Trophoblast cell (in vitro differentiated cells and primary cell): ENCODE measurements around the gene PRR16.

Source experiments
- DNase-seq, 2 donors: peaks; one replicate each; pipeline ENCODE4 v3.0.0-alpha.2; 2016
- H2AFZ ChIP-seq: 2 replicates; pipeline ENCODE4 v1.6.1; 2013; ENCODE audit warnings: low read length, moderate library complexity, mild to moderate bottlenecking; ENCODE audit not compliant: insufficient read depth, poor library complexity
- H2AK5ac ChIP-seq: 2 replicates; pipeline ENCODE4 v1.6.1; 2013; ENCODE audit warnings: mild to moderate bottlenecking, low read length
- H2BK120ac ChIP-seq: 2 replicates; pipeline ENCODE4 v1.6.1; 2013; ENCODE audit warnings: low read length, mild to moderate bottlenecking, moderate library complexity; ENCODE audit not compliant: insufficient read depth, poor library complexity
- H2BK12ac ChIP-seq: 2 replicates; pipeline ENCODE4 v1.6.1; 2013; ENCODE audit warnings: mild to moderate bottlenecking, low read length, moderate library complexity
- H2BK5ac ChIP-seq: 2 replicates; pipeline ENCODE4 v1.6.1; 2013; ENCODE audit warnings: low read length, low read depth, moderate library complexity, mild to moderate bottlenecking; ENCODE audit not compliant: poor library complexity
- H3K14ac ChIP-seq: 2 replicates; pipeline ENCODE4 v1.6.1; 2013; ENCODE audit warnings: mild to moderate bottlenecking, low read length
- H3K18ac ChIP-seq: 2 replicates; pipeline ENCODE4 v1.6.1; 2013; ENCODE audit warnings: mild to moderate bottlenecking, low read length
- H3K23ac ChIP-seq: 2 replicates; pipeline ENCODE4 v1.6.1; 2013; ENCODE audit warnings: low read length
- H3K27ac ChIP-seq: 2 replicates; pipeline ENCODE4 v1.5.1; 2013; ENCODE audit warnings: low read depth, mild to moderate bottlenecking, inconsistent platforms, low read length, moderate library complexity
- H3K27me3 ChIP-seq: 2 replicates; pipeline ENCODE4 v1.6.1; 2013; ENCODE audit warnings: inconsistent platforms, mild to moderate bottlenecking, low read length, moderate library complexity; ENCODE audit not compliant: insufficient read depth
- H3K36me3 ChIP-seq, 2 experiments: 1 replicate in 1 of 2; 2 replicates in 1 of 2; pipeline ENCODE4 v1.6.1; 2013; ENCODE audit warnings: low read length in 2 of 2, mild to moderate bottlenecking in 2 of 2, moderate library complexity in 1 of 2; ENCODE audit not compliant: insufficient read depth in 2 of 2, control insufficient read depth in 1 of 2
- H3K4ac ChIP-seq: 2 replicates; pipeline ENCODE4 v1.6.1; 2013; ENCODE audit warnings: low read depth, mild to moderate bottlenecking, low read length, moderate library complexity
- H3K4me1 ChIP-seq, 2 experiments: 1 replicate in 1 of 2; 2 replicates in 1 of 2; pipeline ENCODE4 v1.6.1; 2013; ENCODE audit warnings: low read length in 2 of 2, mild to moderate bottlenecking in 2 of 2, moderate library complexity in 1 of 2; ENCODE audit not compliant: insufficient read depth in 2 of 2, control insufficient read depth in 1 of 2
- H3K4me2 ChIP-seq: 2 replicates; pipeline ENCODE4 v1.6.1; 2013; ENCODE audit warnings: inconsistent platforms, mild to moderate bottlenecking, low read length, moderate library complexity
- H3K4me3 ChIP-seq: 2 replicates; pipeline ENCODE4 v1.5.1; 2013; ENCODE audit warnings: mild to moderate bottlenecking, low read depth, low read length, inconsistent platforms
- H3K79me1 ChIP-seq: one replicate; pipeline ENCODE4 v1.6.1; 2013; ENCODE audit warnings: low read length
- H3K79me2 ChIP-seq: 2 replicates; pipeline ENCODE4 v1.6.1; 2013; ENCODE audit warnings: low read length, mild to moderate bottlenecking; ENCODE audit not compliant: control insufficient read depth, insufficient read depth, poor library complexity
- H3K9ac ChIP-seq: 2 replicates; pipeline ENCODE4 v1.6.1; 2013; ENCODE audit warnings: mild to moderate bottlenecking, low read length
- H3K9me3 ChIP-seq: 2 replicates; pipeline ENCODE4 v1.6.1; 2013; ENCODE audit warnings: low read depth, mild to moderate bottlenecking, control low read depth, inconsistent platforms, low read length; ENCODE audit not compliant: insufficient read depth
- H4K12ac ChIP-seq: 2 replicates; pipeline ENCODE4 v1.6.1; 2013; ENCODE audit warnings: low read depth, mild to moderate bottlenecking, low read length, moderate library complexity
- H4K8ac ChIP-seq: 2 replicates; pipeline ENCODE4 v1.6.1; 2013; ENCODE audit warnings: low read depth, mild to moderate bottlenecking, low read length, moderate library complexity
- H4K91ac ChIP-seq: one replicate; pipeline ENCODE4 v1.6.1; 2013; ENCODE audit warnings: low read depth, mild to moderate bottlenecking, low read length, moderate library complexity
- WGBS: extraction: QIAGEN DNeasy Blood & Tissue Kit; methylation state at CpG from one replicate; pipeline ENCODE4 v1.1.7; 2013; ENCODE audit warnings: missing lambda C conversion rate; ENCODE audit not compliant: insufficient read length, insufficient coverage; ENCODE audit errors: extremely low coverage; 5-methylcytosine and 5-hydroxymethylcytosine counted together

PRR16 gene

GRCh38 chr5:120684749-120685415 is 220.8 kb downstream of the PRR16 start:
- Histone ChIP-seq H2BK120ac (peak overlapping the region; percentile 8), H2BK5ac (peak overlapping the region; percentile 54), H4K12ac (no peak overlapping the region), H3K14ac (peak overlapping the region; percentile 33), H3K36me3 (no peaks in the 10 kb centered on the region), H3K79me2 (peaks cover 2% of the 10 kb centered on the region), H3K9ac (no peak overlapping the region), H3K4me2 (no peak overlapping the region), H4K91ac (peak overlapping the region; percentile 65), H3K27me3 (no peaks in the 10 kb centered on the region), H2BK12ac (peak overlapping the region; percentile 50), H3K18ac (peak overlapping the region; percentile 1), H2AK5ac (peak overlapping the region; percentile 0), H3K27ac (peak overlapping the region; percentile 56), H2AFZ (no peak overlapping the region), H3K4me3 (no peak overlapping the region), H4K8ac (peak overlapping the region; percentile 71), H3K79me1 (peaks cover 18% of the 10 kb centered on the region), H3K23ac (no peak overlapping the region), H3K4me1 (peaks cover 4 to 10% of the 10 kb centered on the region in 2 experiments), H3K9me3 (no peaks in the 10 kb centered on the region), H3K4ac (no peak overlapping the region)
- no peak for DNase-seq
- no CpG with 5 or more reads among the region's 2 CpGs for WGBS

GRCh38 chr5:120690621-120691407 is 226.7 kb downstream of the PRR16 start:
- H3K4me3 ChIP-seq: no peak overlapping the region
- H3K9ac ChIP-seq: no peak overlapping the region
- no peak overlapping the region for H3K18ac ChIP-seq
- H2BK5ac ChIP-seq: no peak overlapping the region
- H3K4me2 ChIP-seq: no peak overlapping the region
- H2AFZ ChIP-seq: no peak overlapping the region
- DNase-seq: peak; percentile 1 to 39
- no peak overlapping the region for H4K91ac ChIP-seq
- no peaks in the 10 kb centered on the region for H3K79me2 ChIP-seq
- no peaks in the 10 kb centered on the region for H3K27me3 ChIP-seq
- no peak overlapping the region for H3K14ac ChIP-seq
- no peak overlapping the region for H2AK5ac ChIP-seq
- no peak overlapping the region for H2BK120ac ChIP-seq
- no CpG with 5 or more reads among the region's 9 CpGs for WGBS
- H3K27ac ChIP-seq: no peak overlapping the region
- H4K12ac ChIP-seq: no peak overlapping the region
- H3K23ac ChIP-seq: no peak overlapping the region
- no peak overlapping the region for H2BK12ac ChIP-seq
- H3K4me1 ChIP-seq: no peaks in the 10 kb centered on the region
- H4K8ac ChIP-seq: no peak overlapping the region
- no peaks in the 10 kb centered on the region for H3K36me3 ChIP-seq
- peaks cover 2% of the 10 kb centered on the region for H3K79me1 ChIP-seq
- no peak overlapping the region for H3K4ac ChIP-seq
- no peaks in the 10 kb centered on the region for H3K9me3 ChIP-seq

DNA sequence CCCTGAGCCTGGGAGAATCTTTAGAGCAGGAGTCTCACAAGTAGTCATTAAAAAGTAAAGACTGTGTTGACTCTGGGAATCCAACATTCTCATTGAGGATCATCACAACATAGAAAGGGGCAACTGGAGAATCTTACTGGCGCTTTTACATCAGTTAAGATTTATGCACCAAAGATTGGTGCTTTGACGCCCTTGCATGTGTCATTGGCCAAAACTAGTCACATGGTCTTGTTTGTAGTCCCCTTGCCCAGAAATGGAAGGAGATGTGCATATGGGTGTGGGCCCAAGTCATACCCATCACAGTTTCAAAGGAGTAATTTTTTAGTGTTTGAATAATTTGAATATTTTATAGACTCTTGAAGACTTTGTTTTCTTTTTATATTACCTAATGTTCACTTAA is 228.2 kb downstream of the PRR16 start:
- Histone ChIP-seq H3K79me2 (no peaks in the 10 kb centered on the region), H3K4me2 (no peak overlapping the region), H3K4me3 (no peak overlapping the region), H2BK120ac (no peak overlapping the region), H3K9me3 (no peaks in the 10 kb centered on the region), H4K91ac (no peak overlapping the region), H3K4me1 (no peaks in the 10 kb centered on the region), H3K36me3 (no peaks in the 10 kb centered on the region), H2AFZ (no peak overlapping the region), H3K4ac (no peak overlapping the region), H3K18ac (no peak overlapping the region), H3K23ac (no peak overlapping the region), H3K79me1 (no peaks in the 10 kb centered on the region), H2BK12ac (no peak overlapping the region), H3K27me3 (no peaks in the 10 kb centered on the region), H4K12ac (no peak overlapping the region), H3K27ac (no peak overlapping the region), H4K8ac (no peak overlapping the region), H3K9ac (no peak overlapping the region), H3K14ac (no peak overlapping the region), H2AK5ac (no peak overlapping the region), H2BK5ac (no peak overlapping the region)
- no peak for DNase-seq
- no CpG with 5 or more reads among the region's 2 CpGs for WGBS

DNA sequence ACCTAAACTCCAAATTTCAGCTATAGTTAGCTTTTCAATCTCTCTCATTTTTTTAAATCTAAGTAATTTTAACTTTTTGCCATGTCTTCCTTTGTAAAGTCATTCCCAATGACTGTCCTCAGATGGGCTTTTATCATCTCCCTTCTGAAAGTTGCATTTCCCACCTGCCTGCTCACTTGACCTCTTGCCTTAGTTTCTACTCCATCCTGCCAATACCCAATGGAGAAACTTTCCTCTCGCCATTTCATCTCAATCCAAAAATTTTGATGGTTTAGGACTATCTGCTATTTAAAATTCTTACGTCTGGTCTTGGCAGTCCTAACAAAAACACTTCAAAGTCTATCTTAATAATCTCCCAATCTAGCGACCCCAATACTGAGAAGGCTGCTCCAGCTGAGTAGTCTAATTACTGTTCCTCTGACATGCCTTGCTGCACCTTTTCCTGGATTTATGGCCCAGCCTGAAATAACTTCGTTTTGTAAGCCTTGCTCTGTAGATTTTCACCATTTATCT is 231.3 kb downstream of the PRR16 start:
- no peak overlapping the region for H4K91ac ChIP-seq
- H3K4me3 ChIP-seq: no peak overlapping the region
- H3K9me3 ChIP-seq: no peaks in the 10 kb centered on the region
- no CpG with 5 or more reads among the region's 4 CpGs for WGBS
- no peak overlapping the region for H2AK5ac ChIP-seq
- H3K27ac ChIP-seq: no peak overlapping the region
- no peak overlapping the region for H3K4ac ChIP-seq
- H3K9ac ChIP-seq: no peak overlapping the region
- no peak overlapping the region for H2BK5ac ChIP-seq
- H3K18ac ChIP-seq: no peak overlapping the region
- H4K8ac ChIP-seq: no peak overlapping the region
- H2AFZ ChIP-seq: no peak overlapping the region
- H2BK120ac ChIP-seq: no peak overlapping the region
- H3K4me2 ChIP-seq: no peak overlapping the region
- H3K27me3 ChIP-seq: no peaks in the 10 kb centered on the region
- no peaks in the 10 kb centered on the region for H3K79me1 ChIP-seq
- no peak for DNase-seq
- no peaks in the 10 kb centered on the region for H3K79me2 ChIP-seq
- H2BK12ac ChIP-seq: no peak overlapping the region
- no peak overlapping the region for H3K14ac ChIP-seq
- H3K23ac ChIP-seq: no peak overlapping the region
- no peaks in the 10 kb centered on the region for H3K36me3 ChIP-seq
- H3K4me1 ChIP-seq: no peaks in the 10 kb centered on the region
- no peak overlapping the region for H4K12ac ChIP-seq
